Measurements from ENCODE around the gene MFNG. TPM values are rescaled to one million over a fixed set of nuclear protein-coding genes. Genes with fewer than 3 reads are reported as not detected.
"Not testable (repeated sequence)": the region's sequence is repeated elsewhere in the genome, so short reads cannot be mapped to it uniquely, and the experiment has no call there.

Gene MFNG
- total RNA-seq: 100 to 1,000 TPM; 170 to 245 TPM

- H3K27ac Mint-ChIP-seq: peak within 1 kb of the TSS; percentile 98
- H3K4me3 Mint-ChIP-seq: peak within 1 kb of the TSS; percentile 97
- H3K9me3 Mint-ChIP-seq: no peaks in the 10 kb centered on the region
- H3K36me3 Mint-ChIP-seq (ENCODE audit: low read depth): peaks cover 43% of the 10 kb centered on the region
- peaks cover 44% of the 10 kb centered on the region for H3K4me1 Mint-ChIP-seq
- H3K27me3 Mint-ChIP-seq: no peaks in the 10 kb centered on the region
- ATAC-seq (replicated peaks): peak; percentile 76
These were observed at the start of gene MFNG for GRCh38 chr22:37486224-37486845. Gene MFNG, minus strand, starts transcription at chr22:37486384. Its CDS starts 207 bp downstream, at chr22:37486177.

GRCh38 chr22:37535159-37535558, 49.0 kb upstream of the MFNG start:
- peaks cover 24% of the 10 kb centered on the region for H3K4me1 Mint-ChIP-seq
- H3K27ac Mint-ChIP-seq: no peak overlapping the region
- H3K4me3 Mint-ChIP-seq: no peak overlapping the region
- no peaks in the 10 kb centered on the region for H3K9me3 Mint-ChIP-seq
- H3K27me3 Mint-ChIP-seq: peaks cover 8% of the 10 kb centered on the region
- ATAC-seq (replicated peaks): no peak
- H3K36me3 Mint-ChIP-seq (ENCODE audit: low read depth): no peaks in the 10 kb centered on the region

- Mint-ChIP-seq H3K4me3 (peak overlapping the region; percentile 27), H3K36me3 (ENCODE audit: low read depth) (no peaks in the 10 kb centered on the region)
These were observed 48.3 kb upstream of the MFNG start for GRCh38 chr22:37534445-37534844.

GRCh38 chr22:37533995-37534394, 47.8 kb upstream of the MFNG start:
- ATAC-seq (replicated peaks): peak; percentile 56
- Mint-ChIP-seq H3K27me3 (peaks cover 6% of the 10 kb centered on the region), H3K36me3 (ENCODE audit: low read depth) (no peaks in the 10 kb centered on the region), H3K4me1 (peaks cover 21% of the 10 kb centered on the region), H3K4me3 (peak overlapping the region; percentile 27), H3K27ac (peak overlapping the region; percentile 66), H3K9me3 (no peaks in the 10 kb centered on the region)

More at GRCh38 chr22:37534445-37534844, 48.3 kb upstream of the MFNG start:
- Mint-ChIP-seq H3K4me1 (peaks cover 23% of the 10 kb centered on the region), H3K27ac (peak overlapping the region; percentile 66), H3K27me3 (peaks cover 7% of the 10 kb centered on the region), H3K9me3 (no peaks in the 10 kb centered on the region)
- no peak for ATAC-seq (replicated peaks)

- ATAC-seq (replicated peaks): peak; percentile 68
- no peak overlapping the region for H3K4me3 Mint-ChIP-seq
- no peak overlapping the region for H3K27ac Mint-ChIP-seq
- H3K36me3 Mint-ChIP-seq (ENCODE audit: low read depth): no peaks in the 10 kb centered on the region
- peaks cover 15% of the 10 kb centered on the region for H3K4me1 Mint-ChIP-seq
- peaks cover 3% of the 10 kb centered on the region for H3K27me3 Mint-ChIP-seq
- no peaks in the 10 kb centered on the region for H3K9me3 Mint-ChIP-seq
These were observed 43.6 kb upstream of the MFNG start for GRCh38 chr22:37529652-37530345.

GRCh38 chr22:37527952-37528351, 41.8 kb upstream of the MFNG start:
- H3K4me1 Mint-ChIP-seq; H3K9me3 Mint-ChIP-seq; ATAC-seq (replicated peaks); H3K27ac Mint-ChIP-seq; H3K4me3 Mint-ChIP-seq; H3K36me3 Mint-ChIP-seq (ENCODE audit: low read depth): not testable (repeated sequence)
- peaks cover 10% of the 10 kb centered on the region for H3K27me3 Mint-ChIP-seq

GRCh38 chr22:37527081-37527752, 41.0 kb upstream of the MFNG start:
- ATAC-seq (replicated peaks); H3K36me3 Mint-ChIP-seq (ENCODE audit: low read depth); H3K9me3 Mint-ChIP-seq; H3K27ac Mint-ChIP-seq; H3K4me3 Mint-ChIP-seq; H3K4me1 Mint-ChIP-seq: not testable (repeated sequence)
- H3K27me3 Mint-ChIP-seq: peaks cover 18% of the 10 kb centered on the region

- no peaks in the 10 kb centered on the region for H3K9me3 Mint-ChIP-seq
- H3K27me3 Mint-ChIP-seq: peaks cover 23% of the 10 kb centered on the region
- H3K4me1 Mint-ChIP-seq: no peaks in the 10 kb centered on the region
- no peak for ATAC-seq (replicated peaks)
- no peaks in the 10 kb centered on the region for H3K36me3 Mint-ChIP-seq (ENCODE audit: low read depth)
- H3K4me3 Mint-ChIP-seq: no peak overlapping the region
- H3K27ac Mint-ChIP-seq: no peak overlapping the region
These were observed 40.2 kb upstream of the MFNG start for GRCh38 chr22:37526376-37526775.

GRCh38 chr22:37525746-37526350, 39.7 kb upstream of the MFNG start:
- H3K27me3 Mint-ChIP-seq: peaks cover 26% of the 10 kb centered on the region
- H3K27ac Mint-ChIP-seq: no peak overlapping the region
- H3K4me1 Mint-ChIP-seq: no peaks in the 10 kb centered on the region
- no peaks in the 10 kb centered on the region for H3K9me3 Mint-ChIP-seq
- ATAC-seq (replicated peaks): no peak
- H3K4me3 Mint-ChIP-seq: no peak overlapping the region
- H3K36me3 Mint-ChIP-seq (ENCODE audit: low read depth): no peaks in the 10 kb centered on the region

GRCh38 chr22:37525073-37525745, 39.0 kb upstream of the MFNG start:
- H3K4me3 Mint-ChIP-seq: no peak overlapping the region
- H3K27me3 Mint-ChIP-seq: peaks cover 29% of the 10 kb centered on the region
- no peak overlapping the region for H3K27ac Mint-ChIP-seq
- H3K9me3 Mint-ChIP-seq: no peaks in the 10 kb centered on the region
- no peaks in the 10 kb centered on the region for H3K4me1 Mint-ChIP-seq
- H3K36me3 Mint-ChIP-seq (ENCODE audit: low read depth): no peaks in the 10 kb centered on the region
- peak; percentile 70 for ATAC-seq (replicated peaks)

GRCh38 chr22:37522482-37522881, 36.3 kb upstream of the MFNG start:
- no peak overlapping the region for H3K4me3 Mint-ChIP-seq
- no peaks in the 10 kb centered on the region for H3K9me3 Mint-ChIP-seq
- no peak for ATAC-seq (replicated peaks)

GRCh38 chr22:37521236-37521739, 35.1 kb upstream of the MFNG start:
- Mint-ChIP-seq H3K27me3 (peaks cover 34% of the 10 kb centered on the region), H3K9me3 (no peaks in the 10 kb centered on the region)

More at GRCh38 chr22:37522482-37522881, 36.3 kb upstream of the MFNG start:
- Mint-ChIP-seq H3K4me1 (peaks cover 5% of the 10 kb centered on the region), H3K27ac (no peak overlapping the region), H3K36me3 (ENCODE audit: low read depth) (peaks cover 6% of the 10 kb centered on the region), H3K27me3 (peaks cover 34% of the 10 kb centered on the region)

GRCh38 chr22:37520776-37521191, 34.6 kb upstream of the MFNG start:
- Mint-ChIP-seq H3K9me3 (no peaks in the 10 kb centered on the region), H3K36me3 (ENCODE audit: low read depth) (peaks cover 6% of the 10 kb centered on the region), H3K4me1 (peaks cover 5% of the 10 kb centered on the region), H3K4me3 (no peak overlapping the region), H3K27me3 (peaks cover 34% of the 10 kb centered on the region), H3K27ac (no peak overlapping the region)
- no peak for ATAC-seq (replicated peaks)

More at GRCh38 chr22:37521236-37521739, 35.1 kb upstream of the MFNG start:
- Mint-ChIP-seq H3K27ac (no peak overlapping the region), H3K4me1 (peaks cover 5% of the 10 kb centered on the region), H3K36me3 (ENCODE audit: low read depth) (peaks cover 6% of the 10 kb centered on the region), H3K4me3 (no peak overlapping the region)
- no peak for ATAC-seq (replicated peaks)
